Muscle of leg (tissue), 11 donors: Measurements from ENCODE around the gene PNMA6F. TPM values are rescaled to one million over a fixed set of nuclear protein-coding genes. Genes with fewer than 3 reads are reported as not detected.

ENCODE experiments used
- DNase-seq: peaks from one replicate; pipeline ENCODE4 v3.0.0; 2013
- H3K27ac ChIP-seq: one replicate; pipeline ENCODE4 v1.5.1; 2013; ENCODE audit warnings: mild to moderate bottlenecking, low read length, control low read depth
- H3K27me3 ChIP-seq: one replicate; pipeline ENCODE4 v1.6.1; 2013; ENCODE audit warnings: low read length; ENCODE audit not compliant: control insufficient read depth, insufficient read depth
- H3K36me3 ChIP-seq: one replicate; pipeline ENCODE4 v1.6.1; 2013; ENCODE audit warnings: low read length; ENCODE audit not compliant: control insufficient read depth, insufficient read depth
- H3K4me1 ChIP-seq: one replicate; pipeline ENCODE4 v1.6.1; 2013; ENCODE audit warnings: low read length; ENCODE audit not compliant: control insufficient read depth, insufficient read depth
- H3K4me3 ChIP-seq: one replicate; pipeline ENCODE4 v1.5.1; 2013; ENCODE audit warnings: low read length, control low read depth
- H3K9me3 ChIP-seq: replicated peaks from 2 replicates; pipeline ENCODE4 v1.6.1; 2013; ENCODE audit warnings: low read depth, low read length; ENCODE audit not compliant: control insufficient read depth
- WGBS: methylation state at CpG from one replicate; pipeline ENCODE4 v1.1.5; 2013; ENCODE audit warnings: missing lambda C conversion rate; ENCODE audit not compliant: insufficient coverage; 5-methylcytosine and 5-hydroxymethylcytosine counted together
- polyA plus RNA-seq, 8 donors: library from polyadenylated mRNA; unstranded; fragments of 120-200 nt; gene quantifications; one replicate each; pipeline versions ENCODE4 v1.2.1 to v1.2.3, GENCODE V29; 2013; ENCODE audit warnings: inconsistent platforms in 1 of 8, low replicate concordance in 1 of 8; ENCODE audit not compliant: insufficient read length in 8 of 8, insufficient read depth in 1 of 8
- total RNA-seq: library from RNA; stranded (reverse); fragments of 120-200 nt; gene quantifications from one replicate; pipeline ENCODE4 v1.2.4, GENCODE V29; 2013

PNMA6F gene
- total and polyA plus RNA-seq, 9 donors, result not detected

DNA sequence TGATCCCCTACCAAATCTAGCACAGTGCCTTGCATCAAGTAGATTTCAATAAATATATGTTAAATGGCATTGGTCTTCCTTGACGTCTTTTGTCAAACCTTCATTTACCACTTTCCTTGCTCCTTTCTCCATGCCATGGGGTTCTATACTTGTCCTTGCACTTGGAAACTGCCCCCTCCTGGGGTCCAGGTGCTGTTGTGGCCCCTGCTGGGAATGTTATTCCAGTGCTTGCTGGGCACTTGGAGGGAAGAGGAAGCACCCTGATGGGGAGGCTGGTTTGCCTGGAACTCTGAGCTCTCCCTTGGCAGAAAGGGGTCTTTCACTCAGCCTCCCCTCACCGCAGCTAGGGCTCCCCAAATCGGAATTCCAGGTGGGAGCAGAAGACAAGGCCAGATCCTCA lies 31.3 kb upstream of the PNMA6F start:
- Histone ChIP-seq H3K27me3 (no peaks in the 10 kb centered on the region), H3K9me3 (peaks cover 5% of the 10 kb centered on the region), H3K27ac (no peak overlapping the region), H3K4me1 (peaks cover 4% of the 10 kb centered on the region), H3K36me3 (peaks cover 5% of the 10 kb centered on the region), H3K4me3 (no peak overlapping the region)
- WGBS, result no CpG with 5 or more reads among the region's 3 CpGs
- DNase-seq, result no peak

DNA sequence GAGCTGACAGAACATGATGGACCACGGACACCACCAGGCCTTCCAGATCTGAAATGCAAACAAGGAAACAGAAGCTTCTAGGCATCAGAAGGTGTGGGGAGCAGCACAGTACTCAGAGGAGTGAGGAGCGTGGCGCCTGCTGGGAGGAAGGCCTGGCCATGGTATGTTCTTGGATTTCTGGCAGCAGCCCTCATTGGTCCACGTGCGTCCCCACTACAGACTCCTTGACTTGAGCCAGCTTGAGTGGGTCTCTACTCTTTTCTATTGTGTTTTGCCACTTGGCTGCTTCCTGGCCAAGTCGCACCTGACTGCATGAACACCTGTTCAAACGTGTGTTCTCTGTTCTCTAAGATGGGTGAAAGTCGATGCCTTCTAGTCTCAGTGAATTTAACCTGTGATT lies 30.4 kb upstream of the PNMA6F start:
- Histone ChIP-seq H3K27ac (no peak overlapping the region), H3K4me1 (peaks cover 4% of the 10 kb centered on the region), H3K9me3 (peaks cover 5% of the 10 kb centered on the region), H3K36me3 (peaks cover 9% of the 10 kb centered on the region), H3K4me3 (no peak overlapping the region), H3K27me3 (no peaks in the 10 kb centered on the region)
- 83% methylated on average over 5 of the region's 8 CpGs for WGBS
- DNase-seq, result no peak

DNA sequence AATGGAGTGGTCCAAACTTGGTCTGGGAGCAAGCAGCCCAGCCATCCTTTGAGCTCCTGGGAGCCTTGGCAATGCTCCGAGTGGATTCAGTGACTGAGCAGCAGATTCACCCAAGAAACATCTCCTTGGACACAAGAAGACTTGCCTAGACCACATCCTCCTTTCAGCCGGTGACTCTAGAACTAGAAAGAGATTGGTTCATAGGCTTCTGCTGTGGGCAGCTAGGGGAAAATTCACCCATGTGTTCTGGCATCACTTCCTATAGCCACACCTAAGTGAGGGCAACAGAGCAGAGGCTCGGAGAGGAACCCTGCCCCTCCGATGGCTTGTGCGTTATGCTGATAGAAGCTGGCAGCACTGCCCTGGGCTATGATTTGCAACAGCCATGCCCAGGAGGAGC lies 28.4 kb upstream of the PNMA6F start:
- no peak for DNase-seq
- Histone ChIP-seq H3K27me3 (no peaks in the 10 kb centered on the region), H3K4me3 (no peak overlapping the region), H3K36me3 (peaks cover 28% of the 10 kb centered on the region), H3K4me1 (peaks cover 4% of the 10 kb centered on the region), H3K9me3 (peaks cover 3% of the 10 kb centered on the region), H3K27ac (no peak overlapping the region)
- 83% methylated on average over 4 of the region's 5 CpGs for WGBS

DNA sequence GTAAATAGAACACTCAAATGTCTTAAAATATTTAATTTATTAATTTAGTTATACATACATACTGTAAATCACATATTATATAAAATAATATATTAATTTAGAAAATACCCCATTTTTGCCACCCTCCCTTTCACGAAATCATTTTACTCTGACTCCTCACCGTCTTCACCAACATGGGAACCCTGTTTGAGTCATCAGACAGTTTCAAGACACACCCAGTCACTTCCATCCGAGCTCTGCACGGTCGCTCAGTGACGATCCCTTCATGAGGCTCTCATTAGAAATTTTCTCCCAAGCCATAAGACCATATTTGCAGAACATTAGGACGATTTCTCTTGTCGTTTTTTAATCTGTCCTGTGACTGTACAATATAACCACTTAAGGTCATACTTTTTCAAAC lies 26.9 kb upstream of the PNMA6F start:
- 78% methylated on average over 8 of the region's 8 CpGs for WGBS
- Histone ChIP-seq H3K9me3 (peaks cover 3% of the 10 kb centered on the region), H3K27me3 (no peaks in the 10 kb centered on the region), H3K4me1 (peaks cover 7% of the 10 kb centered on the region), H3K4me3 (no peak overlapping the region), H3K36me3 (peaks cover 38% of the 10 kb centered on the region), H3K27ac (no peak overlapping the region)
- no peak for DNase-seq

DNA sequence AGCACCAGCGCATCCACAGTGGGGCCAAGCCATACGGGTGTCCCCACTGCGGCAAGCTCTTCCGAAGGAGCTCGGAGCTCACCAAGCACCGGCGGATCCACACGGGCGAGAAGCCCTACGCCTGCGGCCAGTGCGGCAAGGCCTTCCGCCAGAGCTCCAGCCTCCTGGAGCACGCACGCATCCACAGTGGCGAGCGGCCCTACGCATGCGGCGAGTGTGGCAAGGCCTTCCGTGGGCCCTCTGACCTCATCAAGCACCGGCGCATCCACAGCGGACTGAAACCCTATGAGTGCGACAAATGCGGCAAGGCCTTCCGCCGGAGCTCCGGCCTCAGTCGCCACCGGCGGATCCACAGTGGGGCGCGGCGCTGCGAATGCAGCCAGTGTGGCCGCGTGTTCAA lies 26.0 kb upstream of the PNMA6F start:
- 91% methylated on average over 36 of the region's 38 CpGs for WGBS
- no peak for DNase-seq
- peaks cover 38% of the 10 kb centered on the region for H3K36me3 ChIP-seq
- no peak overlapping the region for H3K27ac ChIP-seq
- H3K9me3 ChIP-seq, result peaks cover 3% of the 10 kb centered on the region
- no peaks in the 10 kb centered on the region for H3K27me3 ChIP-seq
- H3K4me1 ChIP-seq, result peaks cover 8% of the 10 kb centered on the region
- H3K4me3 ChIP-seq, result no peak overlapping the region

DNA sequence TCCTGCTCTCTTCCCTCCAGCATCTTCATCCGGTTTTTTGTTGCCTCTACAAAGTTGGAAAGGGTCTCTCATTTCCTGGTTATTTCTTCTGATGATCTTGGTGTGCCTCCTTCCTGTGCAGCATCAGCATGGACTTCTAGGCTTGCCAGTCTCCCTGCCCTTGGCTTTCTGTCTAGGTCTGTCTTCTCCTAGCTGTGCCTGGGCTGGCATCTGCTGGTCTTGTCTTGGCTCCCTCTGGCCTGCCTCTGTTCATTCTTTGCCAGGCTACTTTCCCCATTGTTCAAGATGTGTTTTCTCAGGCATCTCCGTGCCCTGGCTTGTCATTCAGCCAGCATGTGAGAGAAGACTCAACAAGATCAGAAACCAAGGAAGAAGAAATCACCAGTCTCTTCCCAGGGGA lies 22.1 kb upstream of the PNMA6F start:
- H3K4me3 ChIP-seq, result no peak overlapping the region
- H3K9me3 ChIP-seq, result peaks cover 3% of the 10 kb centered on the region
- peaks cover 8% of the 10 kb centered on the region for H3K4me1 ChIP-seq
- H3K36me3 ChIP-seq, result peaks cover 41% of the 10 kb centered on the region
- no peaks in the 10 kb centered on the region for H3K27me3 ChIP-seq
- DNase-seq, result no peak
- peak overlapping the region; percentile 21 for H3K27ac ChIP-seq
- 94% methylated on average over 2 of the region's 2 CpGs for WGBS

DNA sequence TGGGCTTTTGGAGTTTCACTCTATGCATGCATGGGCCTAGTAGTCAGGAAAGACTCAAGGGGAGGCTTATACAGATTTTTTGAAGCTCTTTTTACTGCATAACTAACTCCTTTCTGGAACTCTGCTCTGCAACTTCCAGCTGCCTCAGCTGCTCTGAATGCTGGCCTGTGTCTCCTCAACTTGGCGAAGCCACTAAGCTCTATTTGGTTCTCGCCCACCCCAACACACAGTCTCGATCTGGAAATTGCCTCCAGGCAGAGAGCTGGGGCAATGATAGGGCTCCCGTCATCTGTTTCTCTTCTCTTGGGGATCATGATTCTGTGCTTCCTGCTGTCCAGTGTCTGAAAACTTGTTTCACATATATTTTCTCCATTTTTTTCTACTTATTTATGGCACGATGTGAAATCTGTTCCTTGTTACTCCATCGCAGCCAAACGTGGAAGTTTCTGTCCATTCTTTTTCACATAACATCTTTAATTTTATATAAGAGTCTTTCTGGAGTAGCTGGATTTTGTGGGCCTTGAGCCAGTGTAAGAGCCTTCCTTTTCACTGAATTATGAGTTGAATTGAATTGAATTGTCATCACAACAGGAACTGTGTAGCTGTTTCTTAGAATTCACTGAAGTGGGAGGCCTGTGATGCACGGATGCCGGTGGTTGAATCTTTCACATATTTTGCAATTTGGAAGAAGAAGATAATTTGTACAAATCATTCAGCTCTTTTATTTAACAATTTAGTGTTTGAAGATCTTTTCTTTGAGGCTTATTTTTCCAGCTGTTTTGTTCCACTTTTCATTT lies 21.4 kb upstream of the PNMA6F start:
- WGBS, result 73% methylated on average over 4 of the region's 9 CpGs
- peak overlapping the region; percentile 29 for H3K27ac ChIP-seq
- H3K36me3 ChIP-seq, result peaks cover 38% of the 10 kb centered on the region
- peaks cover 9% of the 10 kb centered on the region for H3K4me1 ChIP-seq
- H3K9me3 ChIP-seq, result peaks cover 3% of the 10 kb centered on the region
- peak; percentile 67 for DNase-seq
- H3K4me3 ChIP-seq, result no peak overlapping the region
- H3K27me3 ChIP-seq, result no peaks in the 10 kb centered on the region

DNA sequence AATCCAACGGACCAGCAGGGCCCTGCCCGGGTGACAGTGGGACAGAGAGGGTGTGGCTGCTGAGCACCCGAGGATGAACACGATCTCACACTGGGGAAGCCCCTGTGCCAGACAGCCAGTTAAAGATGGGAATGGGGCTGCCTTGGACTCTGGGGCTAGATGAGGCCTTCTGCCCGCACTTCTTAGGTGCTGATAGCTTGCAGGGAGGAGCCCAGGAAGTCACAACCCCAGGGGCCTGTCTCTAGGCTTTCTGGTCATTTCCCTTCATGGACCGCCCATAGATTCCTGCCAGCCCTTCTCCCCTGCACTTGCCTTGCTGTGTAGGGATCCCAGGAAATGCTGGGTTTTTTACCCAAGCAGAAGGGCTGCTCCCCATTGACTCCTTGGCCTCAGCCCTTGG lies 18.5 kb upstream of the PNMA6F start:
- no peaks in the 10 kb centered on the region for H3K27me3 ChIP-seq
- peaks cover 18% of the 10 kb centered on the region for H3K36me3 ChIP-seq
- no peak overlapping the region for H3K27ac ChIP-seq
- 81% methylated on average over 6 of the region's 6 CpGs for WGBS
- DNase-seq, result no peak
- no peak overlapping the region for H3K4me3 ChIP-seq
- peaks cover 16% of the 10 kb centered on the region for H3K4me1 ChIP-seq
- no peaks in the 10 kb centered on the region for H3K9me3 ChIP-seq

DNA sequence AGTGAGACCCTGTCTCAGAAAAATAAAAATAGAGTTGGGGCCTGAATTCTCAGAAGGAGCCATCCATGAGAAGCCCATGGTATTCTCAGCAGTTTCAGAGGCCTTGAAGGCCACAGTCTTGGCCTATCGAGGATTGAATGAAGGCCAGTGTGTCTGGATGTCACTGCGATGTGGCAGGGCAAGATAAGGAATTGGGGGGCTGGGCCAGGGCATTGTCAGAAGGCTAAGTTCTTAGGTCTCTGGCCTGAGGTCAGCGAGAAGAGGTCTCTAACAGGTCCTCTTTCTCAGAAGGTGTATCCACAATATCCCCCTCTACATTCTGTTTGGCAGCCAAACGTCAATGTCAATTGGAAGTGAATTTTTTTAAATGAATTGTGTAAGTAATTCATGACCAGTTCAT lies 18.1 kb upstream of the PNMA6F start:
- WGBS, result 100% methylated on average over 1 of the region's 4 CpGs
- Histone ChIP-seq H3K27me3 (no peaks in the 10 kb centered on the region), H3K27ac (no peak overlapping the region), H3K4me1 (peaks cover 19% of the 10 kb centered on the region), H3K9me3 (no peaks in the 10 kb centered on the region), H3K4me3 (no peak overlapping the region), H3K36me3 (peaks cover 14% of the 10 kb centered on the region)
- no peak for DNase-seq

DNA sequence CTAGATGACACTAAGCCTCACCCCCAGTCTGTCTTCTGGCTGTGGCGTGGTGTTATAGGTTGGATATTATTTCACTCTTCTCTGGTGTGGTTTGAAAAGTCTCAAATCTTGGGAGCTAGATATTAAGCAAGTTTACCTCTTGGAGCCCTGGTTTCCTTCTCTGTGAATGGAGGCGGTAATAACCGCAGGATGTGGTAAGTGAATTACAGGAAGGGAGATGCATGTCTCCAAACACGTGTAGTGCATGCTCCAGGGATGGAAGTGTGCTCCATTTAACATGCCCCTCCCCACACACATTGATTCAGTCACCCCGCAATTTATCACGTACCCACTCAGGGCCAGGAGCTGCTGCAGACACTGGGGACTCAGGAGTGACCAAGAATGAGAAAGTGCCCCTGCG lies 17.3 kb upstream of the PNMA6F start:
- Histone ChIP-seq H3K9me3 (no peaks in the 10 kb centered on the region), H3K36me3 (peaks cover 7% of the 10 kb centered on the region)
- WGBS, result 96% methylated on average over 3 of the region's 7 CpGs

DNA sequence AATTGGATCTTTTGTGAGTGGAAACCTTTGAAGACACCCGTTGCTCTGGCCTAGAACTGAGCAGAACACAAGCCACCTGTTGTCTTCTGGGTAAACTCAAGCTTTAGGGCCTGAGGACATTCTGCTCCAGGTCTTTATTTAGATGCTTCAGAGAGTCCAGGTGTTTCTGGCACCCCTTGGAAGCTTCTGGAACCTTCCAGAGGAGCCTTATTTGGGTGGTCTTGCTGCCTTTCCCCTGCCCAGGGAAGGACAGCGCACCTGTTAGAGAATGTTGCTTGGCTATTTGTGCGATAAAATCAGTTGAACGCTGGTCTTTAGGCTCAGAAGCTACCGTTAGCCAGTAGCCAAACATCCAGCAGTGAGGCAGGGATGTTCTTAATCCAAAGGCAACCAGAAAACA lies 15.4 kb upstream of the PNMA6F start:
- Histone ChIP-seq H3K27me3 (no peaks in the 10 kb centered on the region), H3K4me3 (no peak overlapping the region), H3K27ac (no peak overlapping the region), H3K4me1 (peaks cover 12% of the 10 kb centered on the region), H3K9me3 (no peaks in the 10 kb centered on the region), H3K36me3 (peaks cover 7% of the 10 kb centered on the region)
- DNase-seq, result no peak
- WGBS, result 67% methylated on average over 1 of the region's 5 CpGs

More for the DNA sequence above, 17.3 kb upstream of the PNMA6F start:
- no peak for DNase-seq
- H3K4me3 ChIP-seq, result no peak overlapping the region
- no peaks in the 10 kb centered on the region for H3K27me3 ChIP-seq
- H3K27ac ChIP-seq, result no peak overlapping the region
- peaks cover 16% of the 10 kb centered on the region for H3K4me1 ChIP-seq
